H9 (cell line): ENCODE results near the gene LTA4H. TPM values are rescaled to one million over a fixed set of nuclear protein-coding genes. Genes with fewer than 3 reads are reported as not detected.

ENCODE experiments used
- DNase-seq: peaks from one replicate; pipeline ENCODE4 v3.0.0-alpha.2; 2017
- H2AFZ ChIP-seq: one replicate; pipeline ENCODE4 v1.6.1; 2013; ENCODE audit warnings: mild to moderate bottlenecking, low read length, control low read depth, moderate library complexity
- H2AK5ac ChIP-seq: 2 replicates; pipeline ENCODE4 v1.6.1; 2013; ENCODE audit warnings: low read length, control low read depth, mixed read lengths; ENCODE audit not compliant: insufficient read length
- H2BK120ac ChIP-seq: one replicate; pipeline ENCODE4 v1.6.1; 2013; ENCODE audit warnings: low read depth, mild to moderate bottlenecking, low read length, control low read depth, inconsistent platforms; ENCODE audit not compliant: poor library complexity, severe bottlenecking
- H2BK12ac ChIP-seq: 2 replicates; pipeline ENCODE4 v1.6.1; 2013; ENCODE audit warnings: low read length, control low read depth, mixed read lengths, low read depth; ENCODE audit not compliant: insufficient read length
- H2BK15ac ChIP-seq: 2 replicates; pipeline ENCODE4 v1.6.1; 2013; ENCODE audit warnings: low read depth, low read length, control low read depth
- H2BK20ac ChIP-seq: one replicate; pipeline ENCODE4 v1.6.1; 2013; ENCODE audit warnings: low read depth, mild to moderate bottlenecking, low read length, control low read depth, inconsistent platforms; ENCODE audit not compliant: poor library complexity, severe bottlenecking
- H2BK5ac ChIP-seq: 2 replicates; pipeline ENCODE4 v1.6.1; 2013; ENCODE audit warnings: low read length, control low read depth, mixed read lengths; ENCODE audit not compliant: insufficient read length
- H3K14ac ChIP-seq: 2 replicates; pipeline ENCODE4 v1.6.1; 2013; ENCODE audit warnings: low read length, control low read depth; ENCODE audit not compliant: insufficient read depth
- H3K18ac ChIP-seq: 2 replicates; pipeline ENCODE4 v1.6.1; 2013; ENCODE audit warnings: low read depth, mild to moderate bottlenecking, mixed read lengths, low read length, control low read depth; ENCODE audit not compliant: insufficient read length
- H3K23ac ChIP-seq: 2 replicates; pipeline ENCODE4 v1.6.1; 2013; ENCODE audit warnings: low read length, control low read depth, mixed read lengths, low read depth; ENCODE audit not compliant: insufficient read length
- H3K23me2 ChIP-seq: 2 replicates; pipeline ENCODE4 v1.6.1; 2013; ENCODE audit warnings: low read depth, mild to moderate bottlenecking, mixed read lengths, low read length, control low read depth; ENCODE audit not compliant: insufficient read length, poor library complexity, severe bottlenecking
- H3K27ac ChIP-seq: 2 replicates; pipeline ENCODE4 v1.5.1; 2013; ENCODE audit warnings: low read length, control low read depth, mixed read lengths, low read depth; ENCODE audit not compliant: insufficient read length
- H3K27me3 ChIP-seq: 2 replicates; pipeline ENCODE4 v1.6.1; 2013; ENCODE audit warnings: low read length, control low read depth, inconsistent platforms; ENCODE audit not compliant: insufficient read depth
- H3K4ac ChIP-seq: 2 replicates; pipeline ENCODE4 v1.6.1; 2013; ENCODE audit warnings: low read depth, mild to moderate bottlenecking, control low read depth, inconsistent platforms, low read length, moderate library complexity
- H3K4me1 ChIP-seq: 2 replicates; pipeline ENCODE4 v1.6.1; 2013; ENCODE audit warnings: low read length, control low read depth, inconsistent platforms; ENCODE audit not compliant: insufficient read depth
- H3K4me2 ChIP-seq: 2 replicates; pipeline ENCODE4 v1.6.1; 2013; ENCODE audit warnings: low read length, control low read depth, mixed read lengths; ENCODE audit not compliant: insufficient read length, insufficient read depth
- H3K56ac ChIP-seq: 2 replicates; pipeline ENCODE4 v1.6.1; 2013; ENCODE audit warnings: low read depth, mild to moderate bottlenecking, mixed read lengths, low read length, control low read depth; ENCODE audit not compliant: insufficient read length
- H3K79me1 ChIP-seq: 2 replicates; pipeline ENCODE4 v1.6.1; 2013; ENCODE audit warnings: low read depth, mild to moderate bottlenecking, moderate library complexity, low read length, control low read depth, inconsistent platforms; ENCODE audit not compliant: insufficient read depth, poor library complexity, severe bottlenecking
- H3K79me2 ChIP-seq: 2 replicates; pipeline ENCODE4 v1.6.1; 2013; ENCODE audit warnings: low read length, control low read depth, inconsistent platforms; ENCODE audit not compliant: insufficient read depth
- H3K9ac ChIP-seq: 2 replicates; pipeline ENCODE4 v1.6.1; 2013; ENCODE audit warnings: low read length, control low read depth, mixed read lengths; ENCODE audit not compliant: insufficient read length; ENCODE audit errors: extremely low read depth
- H3K9me3 ChIP-seq: one replicate; pipeline ENCODE4 v1.6.1; 2013; ENCODE audit warnings: low read depth, low read length, inconsistent platforms; ENCODE audit not compliant: control insufficient read depth
- H3T11ph ChIP-seq: one replicate; pipeline ENCODE4 v1.6.1; 2013; ENCODE audit warnings: mild to moderate bottlenecking, low read length, control low read depth, inconsistent platforms
- H4K20me1 ChIP-seq: one replicate; pipeline ENCODE4 v1.6.1; 2013; ENCODE audit not compliant: control insufficient read depth, insufficient read length, insufficient read depth
- H4K5ac ChIP-seq: 2 replicates; pipeline ENCODE4 v1.6.1; 2013; ENCODE audit warnings: low read depth, mild to moderate bottlenecking, mixed read lengths, low read length, control low read depth; ENCODE audit not compliant: insufficient read length
- H4K8ac ChIP-seq: replicated peaks from 2 replicates; pipeline ENCODE4 v1.6.1; 2013; ENCODE audit warnings: low read length, control low read depth, mixed read lengths, low read depth; ENCODE audit not compliant: insufficient read length
- H4K91ac ChIP-seq: 2 replicates; pipeline ENCODE4 v1.6.1; 2013; ENCODE audit warnings: low read depth, mild to moderate bottlenecking, moderate library complexity, mixed read lengths, low read length, control low read depth; ENCODE audit not compliant: insufficient read length
- H3K27ac Mint-ChIP-seq, 3 experiments: 2 replicates in 2 of 3; 3 replicates in 1 of 3; pipeline ENCODE4 v1.8.0; 2020 to 2021; ENCODE audit warnings: mixed read lengths in 3 of 3, mild to moderate bottlenecking in 1 of 3, moderate library complexity in 1 of 3
- H3K27me3 Mint-ChIP-seq: 2 replicates; pipeline ENCODE4 v1.8.0; 2021; ENCODE audit warnings: low read depth, mild to moderate bottlenecking, moderate library complexity, mixed read lengths
- H3K36me3 Mint-ChIP-seq, 3 experiments: 2 replicates in 2 of 3; 3 replicates in 1 of 3; pipeline ENCODE4 v1.8.0; 2020 to 2021; ENCODE audit warnings: low read depth in 3 of 3, mixed read lengths in 3 of 3; ENCODE audit not compliant: insufficient read depth in 1 of 3
- H3K4me1 Mint-ChIP-seq, 2 experiments: 2 replicates each; pipeline ENCODE4 v1.8.0; 2020; ENCODE audit warnings: mixed read lengths in 2 of 2
- H3K4me3 Mint-ChIP-seq, 2 experiments: 2 replicates in 1 of 2; 3 replicates in 1 of 2; pipeline ENCODE4 v1.8.0; 2020 to 2021; ENCODE audit warnings: mild to moderate bottlenecking in 2 of 2, mixed read lengths in 2 of 2, moderate library complexity in 1 of 2
- H3K9me3 Mint-ChIP-seq, 2 experiments: 2 replicates in 1 of 2; 3 replicates in 1 of 2; pipeline ENCODE4 v1.8.0; 2020; ENCODE audit warnings: mild to moderate bottlenecking in 2 of 2, mixed read lengths in 2 of 2, moderate library complexity in 1 of 2
- WGBS: extraction: QIAGEN DNeasy Blood & Tissue Kit; methylation state at CpG from one replicate; pipeline ENCODE4 v1.1.7; 2013; ENCODE audit warnings: missing lambda C conversion rate, low lambda C conversion rate, mixed read lengths; ENCODE audit not compliant: insufficient read length; ENCODE audit errors: extremely low coverage; 5-methylcytosine and 5-hydroxymethylcytosine counted together
- total RNA-seq: library from RNA; stranded (reverse); gene quantifications from 2 replicates; pipeline ENCODE4 v1.2.1, GENCODE V29; 2021
- TF ChIP-seq, protein P1 (sequence below): fragments of 200-600 bp; sonication (generic); conservative IDR thresholded peaks from 3 replicates; pipeline ENCODE4 v1.8.0; 2021; ENCODE audit warnings: antibody characterized with exemption, mild to moderate bottlenecking

Gene LTA4H
- total RNA-seq, 1 experiment from 2014 or later, result 144 TPM

GRCh38 chr12:95997276-95997675 is 38.1 kb downstream of the LTA4H start:
- Histone ChIP-seq H2BK120ac (no peak overlapping the region), H3K4ac (no peak overlapping the region), H4K5ac (no peak overlapping the region), H2AFZ (no peak overlapping the region), H3K14ac (no peak overlapping the region), H2BK20ac (no peak overlapping the region), H3K79me1 (no peaks in the 10 kb centered on the region), H4K20me1 (no peaks in the 10 kb centered on the region), H3K23me2 (no peaks in the 10 kb centered on the region), H2BK15ac (no peak overlapping the region), H4K8ac (no peak overlapping the region), H3K79me2 (no peaks in the 10 kb centered on the region), H3K27me3 (no peaks in the 10 kb centered on the region), H2BK5ac (no peak overlapping the region), H2BK12ac (no peak overlapping the region), H3K9ac (no peak overlapping the region), H3K27ac (no peak overlapping the region), H4K91ac (no peak overlapping the region), H3K18ac (no peak overlapping the region), H2AK5ac (no peak overlapping the region), H3K23ac (no peak overlapping the region), H3K56ac (no peak overlapping the region), H3K4me1 (no peaks in the 10 kb centered on the region), H3K4me2 (no peak overlapping the region), H3K9me3 (no peaks in the 10 kb centered on the region), H3T11ph (no peak overlapping the region)
- peaks cover 6 to 8% of the 10 kb centered on the region in 2 experiments for H3K4me1 Mint-ChIP-seq
- no CpG with 5 or more reads among the region's 3 CpGs for WGBS
- H3K27me3 Mint-ChIP-seq, result no peaks in the 10 kb centered on the region
- H3K27ac Mint-ChIP-seq, result no peak overlapping the region
- peaks cover 0 to 7% (median 4%) of the 10 kb centered on the region in 3 experiments; a peak in 5 of 7 replicates for H3K36me3 Mint-ChIP-seq
- TF ChIP-seq, protein P1, sequence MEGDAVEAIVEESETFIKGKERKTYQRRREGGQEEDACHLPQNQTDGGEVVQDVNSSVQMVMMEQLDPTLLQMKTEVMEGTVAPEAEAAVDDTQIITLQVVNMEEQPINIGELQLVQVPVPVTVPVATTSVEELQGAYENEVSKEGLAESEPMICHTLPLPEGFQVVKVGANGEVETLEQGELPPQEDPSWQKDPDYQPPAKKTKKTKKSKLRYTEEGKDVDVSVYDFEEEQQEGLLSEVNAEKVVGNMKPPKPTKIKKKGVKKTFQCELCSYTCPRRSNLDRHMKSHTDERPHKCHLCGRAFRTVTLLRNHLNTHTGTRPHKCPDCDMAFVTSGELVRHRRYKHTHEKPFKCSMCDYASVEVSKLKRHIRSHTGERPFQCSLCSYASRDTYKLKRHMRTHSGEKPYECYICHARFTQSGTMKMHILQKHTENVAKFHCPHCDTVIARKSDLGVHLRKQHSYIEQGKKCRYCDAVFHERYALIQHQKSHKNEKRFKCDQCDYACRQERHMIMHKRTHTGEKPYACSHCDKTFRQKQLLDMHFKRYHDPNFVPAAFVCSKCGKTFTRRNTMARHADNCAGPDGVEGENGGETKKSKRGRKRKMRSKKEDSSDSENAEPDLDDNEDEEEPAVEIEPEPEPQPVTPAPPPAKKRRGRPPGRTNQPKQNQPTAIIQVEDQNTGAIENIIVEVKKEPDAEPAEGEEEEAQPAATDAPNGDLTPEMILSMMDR, result no peak
- H3K9me3 Mint-ChIP-seq, result no peaks in the 10 kb centered on the region
- no peak overlapping the region for H3K4me3 Mint-ChIP-seq
- no peak for DNase-seq
